Panc1 (cell line): ENCODE measurements around the gene LARP1. TPM values are rescaled to one million over a fixed set of nuclear protein-coding genes. Genes with fewer than 3 reads are reported as not detected.

Experiments used
- ATAC-seq: fragments of 200-7000 bp; cut with Tn5 transposase; 2 replicates; pipeline ENCODE4 v1.9.1; 2020; ENCODE audit warnings: mild to moderate bottlenecking, moderate library complexity
- BruUV-seq: library from RNA; stranded (reverse); fragments of 400-500 nt; replicated peaks from 2 replicates; lab custom pipeline; 2021; lab: Mats Ljungman, UMichigan
- CTCF ChIA-PET: fragments of 300-600 bp; sonication (Branson Sonifier 250); formaldehyde crosslinking; loops from one replicate; lab custom pipeline; 2022; ENCODE audit warnings: antibody characterized with exemption; lab: Charles Lee
- POLR2A ChIA-PET: fragments of 300-600 bp; sonication (Branson Sonifier 250); formaldehyde crosslinking; loops from one replicate; lab custom pipeline; 2022; ENCODE audit warnings: antibody characterized with exemption; lab: Charles Lee
- DNase-seq: peaks from one replicate; pipeline ENCODE4 v3.0.0-alpha.2; 2010; ENCODE audit warnings: low read depth, low spot score
- H3K27ac ChIP-seq: 2 replicates; pipeline ENCODE4 v1.5.1; 2011; ENCODE audit warnings: mild to moderate bottlenecking, low read length, inconsistent platforms
- H3K27me3 ChIP-seq: fragments of 200-500 bp; sonication (Bioruptor generic); 2 replicates; pipeline ENCODE4 v1.6.0; 2014; ENCODE audit warnings: low read length, inconsistent platforms; ENCODE audit not compliant: control insufficient read depth, insufficient read depth
- H3K36me3 ChIP-seq: fragments of 200-500 bp; sonication (Bioruptor generic); 2 replicates; pipeline ENCODE4 v1.5.1; 2014; ENCODE audit warnings: inconsistent platforms, mild to moderate bottlenecking, low read length, moderate library complexity; ENCODE audit not compliant: control insufficient read depth, insufficient read depth
- H3K4me1 ChIP-seq: 2 replicates; pipeline ENCODE4 v1.5.1; 2011; ENCODE audit warnings: inconsistent platforms, mild to moderate bottlenecking, low read length, moderate library complexity; ENCODE audit not compliant: control insufficient read depth, insufficient read depth
- H3K4me3 ChIP-seq, 2 experiments: 2 replicates each; pipeline ENCODE4 v1.5.1; 2011 to 2012; ENCODE audit warnings: low read depth in 2 of 2, low read length in 2 of 2, mild to moderate bottlenecking in 2 of 2, inconsistent platforms in 1 of 2, moderate library complexity in 1 of 2
- H3K9me3 ChIP-seq: fragments of 200-500 bp; sonication (Bioruptor generic); 2 replicates; pipeline ENCODE4 v1.5.1; 2014; ENCODE audit warnings: low read depth, mild to moderate bottlenecking, inconsistent platforms, low read length, moderate library complexity; ENCODE audit not compliant: control insufficient read depth, insufficient read depth
- POLR2AphosphoS5 ChIP-seq: IDR thresholded peaks from 2 replicates; pipeline ENCODE4 v1.6.1; 2012; ENCODE audit warnings: mild to moderate bottlenecking, low read depth, low read length, moderate library complexity
- SIN3A ChIP-seq: IDR thresholded peaks from 2 replicates; pipeline ENCODE4 v1.6.1; 2012; ENCODE audit warnings: low read depth, mild to moderate bottlenecking, low read length, moderate library complexity, borderline replicate concordance; ENCODE audit not compliant: insufficient read depth
- TCF7L2 ChIP-seq: IDR thresholded peaks from 2 replicates; pipeline ENCODE4 v1.6.1; 2011; ENCODE audit warnings: mild to moderate bottlenecking, low read depth, low read length, inconsistent platforms
- in situ Hi-C: cut with HindIII; loops from 2 replicates; pipeline ENCODE4 v1.10.0; 2016; ENCODE audit warnings: low sequenced_read_pairs, low pct_unique_long_range_greater_than_20kb
- intact Hi-C: fragments of 100-400 bp; cut with micrococcal nuclease; formaldehyde crosslinking; loops from one replicate; pipeline ENCODE4 v1.10.0; 2022; ENCODE audit not compliant: unreplicated experiment
- total RNA-seq: library from RNA; stranded (reverse); gene quantifications from one replicate; pipeline ENCODE4 v1.2.1, GENCODE V29; 2021; ENCODE audit not compliant: unreplicated experiment
- TF ChIP-seq, protein P1 (sequence below): fragments of 450-650 bp; IDR thresholded peaks from 2 replicates; pipeline ENCODE4 v1.5.1; 2017; ENCODE audit warnings: mild to moderate bottlenecking
- TF ChIP-seq, protein P2 (sequence below), 2 experiments: IDR thresholded peaks; 2 replicates each; pipeline ENCODE4 v1.6.1; 2011 to 2012; ENCODE audit warnings: low read depth in 2 of 2, control low read depth in 1 of 2, low read length in 1 of 2, mild to moderate bottlenecking in 1 of 2, moderate library complexity in 1 of 2; ENCODE audit not compliant: insufficient read depth in 1 of 2

LARP1 gene
- total RNA-seq, 1 experiment from 2014 or later: 325 TPM

GRCh38 chr5:154842689-154843530, 87.7 kb downstream of the LARP1 start:
- BruUV-seq: no TSS peak
- no peaks in the 10 kb centered on the region for H3K27me3 ChIP-seq
- no peaks in the 10 kb centered on the region for H3K36me3 ChIP-seq
- no peak for DNase-seq
- intact Hi-C loops (no loop called here), in situ Hi-C loops (no loop called here)
- no peak for ATAC-seq
- ChIA-PET POLR2A (no interaction called here), CTCF (no interaction called here)
- H3K27ac ChIP-seq: no peak overlapping the region
- H3K9me3 ChIP-seq: no peaks in the 10 kb centered on the region
- H3K4me3 ChIP-seq: no peak overlapping the region
- no peaks in the 10 kb centered on the region for H3K4me1 ChIP-seq
- TF ChIP-seq POLR2AphosphoS5 (no peak), SIN3A (no peak), TCF7L2 (no peak)
- TF ChIP-seq, protein P1, sequence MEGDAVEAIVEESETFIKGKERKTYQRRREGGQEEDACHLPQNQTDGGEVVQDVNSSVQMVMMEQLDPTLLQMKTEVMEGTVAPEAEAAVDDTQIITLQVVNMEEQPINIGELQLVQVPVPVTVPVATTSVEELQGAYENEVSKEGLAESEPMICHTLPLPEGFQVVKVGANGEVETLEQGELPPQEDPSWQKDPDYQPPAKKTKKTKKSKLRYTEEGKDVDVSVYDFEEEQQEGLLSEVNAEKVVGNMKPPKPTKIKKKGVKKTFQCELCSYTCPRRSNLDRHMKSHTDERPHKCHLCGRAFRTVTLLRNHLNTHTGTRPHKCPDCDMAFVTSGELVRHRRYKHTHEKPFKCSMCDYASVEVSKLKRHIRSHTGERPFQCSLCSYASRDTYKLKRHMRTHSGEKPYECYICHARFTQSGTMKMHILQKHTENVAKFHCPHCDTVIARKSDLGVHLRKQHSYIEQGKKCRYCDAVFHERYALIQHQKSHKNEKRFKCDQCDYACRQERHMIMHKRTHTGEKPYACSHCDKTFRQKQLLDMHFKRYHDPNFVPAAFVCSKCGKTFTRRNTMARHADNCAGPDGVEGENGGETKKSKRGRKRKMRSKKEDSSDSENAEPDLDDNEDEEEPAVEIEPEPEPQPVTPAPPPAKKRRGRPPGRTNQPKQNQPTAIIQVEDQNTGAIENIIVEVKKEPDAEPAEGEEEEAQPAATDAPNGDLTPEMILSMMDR: no peak
- TF ChIP-seq, protein P2, sequence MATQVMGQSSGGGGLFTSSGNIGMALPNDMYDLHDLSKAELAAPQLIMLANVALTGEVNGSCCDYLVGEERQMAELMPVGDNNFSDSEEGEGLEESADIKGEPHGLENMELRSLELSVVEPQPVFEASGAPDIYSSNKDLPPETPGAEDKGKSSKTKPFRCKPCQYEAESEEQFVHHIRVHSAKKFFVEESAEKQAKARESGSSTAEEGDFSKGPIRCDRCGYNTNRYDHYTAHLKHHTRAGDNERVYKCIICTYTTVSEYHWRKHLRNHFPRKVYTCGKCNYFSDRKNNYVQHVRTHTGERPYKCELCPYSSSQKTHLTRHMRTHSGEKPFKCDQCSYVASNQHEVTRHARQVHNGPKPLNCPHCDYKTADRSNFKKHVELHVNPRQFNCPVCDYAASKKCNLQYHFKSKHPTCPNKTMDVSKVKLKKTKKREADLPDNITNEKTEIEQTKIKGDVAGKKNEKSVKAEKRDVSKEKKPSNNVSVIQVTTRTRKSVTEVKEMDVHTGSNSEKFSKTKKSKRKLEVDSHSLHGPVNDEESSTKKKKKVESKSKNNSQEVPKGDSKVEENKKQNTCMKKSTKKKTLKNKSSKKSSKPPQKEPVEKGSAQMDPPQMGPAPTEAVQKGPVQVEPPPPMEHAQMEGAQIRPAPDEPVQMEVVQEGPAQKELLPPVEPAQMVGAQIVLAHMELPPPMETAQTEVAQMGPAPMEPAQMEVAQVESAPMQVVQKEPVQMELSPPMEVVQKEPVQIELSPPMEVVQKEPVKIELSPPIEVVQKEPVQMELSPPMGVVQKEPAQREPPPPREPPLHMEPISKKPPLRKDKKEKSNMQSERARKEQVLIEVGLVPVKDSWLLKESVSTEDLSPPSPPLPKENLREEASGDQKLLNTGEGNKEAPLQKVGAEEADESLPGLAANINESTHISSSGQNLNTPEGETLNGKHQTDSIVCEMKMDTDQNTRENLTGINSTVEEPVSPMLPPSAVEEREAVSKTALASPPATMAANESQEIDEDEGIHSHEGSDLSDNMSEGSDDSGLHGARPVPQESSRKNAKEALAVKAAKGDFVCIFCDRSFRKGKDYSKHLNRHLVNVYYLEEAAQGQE (IDR thresholded peaks at IDR 0.05; ENCODE audit: insufficient read depth in 1 of 2, low read depth in 2 of 2, low read length in 1 of 2): no peak

DNA sequence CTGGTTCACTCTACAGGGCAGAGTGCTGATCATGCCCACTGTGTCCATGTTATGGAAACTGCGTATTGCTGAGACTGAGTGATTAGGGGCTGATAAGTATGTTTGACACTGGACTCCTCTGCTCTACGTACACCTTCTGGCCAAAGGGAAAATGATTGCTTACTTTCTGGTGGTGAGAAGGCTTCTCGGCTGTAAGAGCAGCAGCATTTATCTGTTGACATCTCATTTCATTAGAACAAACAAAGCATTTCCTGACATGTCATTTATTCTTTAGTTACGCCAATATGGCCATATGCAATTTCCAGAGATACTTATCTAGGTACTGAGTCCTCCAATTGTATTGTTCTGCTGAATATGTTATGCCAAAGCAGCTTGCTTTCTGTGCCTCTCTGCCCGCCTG, 89.6 kb downstream of the LARP1 start:
- Histone ChIP-seq H3K27me3 (no peaks in the 10 kb centered on the region), H3K4me3 (no peak overlapping the region), H3K36me3 (no peaks in the 10 kb centered on the region), H3K4me1 (no peaks in the 10 kb centered on the region), H3K27ac (no peak overlapping the region), H3K9me3 (no peaks in the 10 kb centered on the region)
- ChIA-PET POLR2A (no interaction called here), CTCF (interaction anchor here (0.7 kb wide), 1 partner anchor 15 kb away, joined by 3 read pairs; no protein-coding TSS in a partner anchor)
- DNase-seq (no peak), ATAC-seq (peak; percentile 64; the same call in 1 of the 2 replicates)
- intact Hi-C loops: no loop called here
- in situ Hi-C loops: no loop called here
- no TSS peak for BruUV-seq
- TF ChIP-seq TCF7L2 (no peak), SIN3A (no peak), POLR2AphosphoS5 (no peak)
- TF ChIP-seq, protein P2 (IDR thresholded peaks at IDR 0.05; ENCODE audit: insufficient read depth in 1 of 2, low read depth in 2 of 2, low read length in 1 of 2): no peak
- TF ChIP-seq, protein P1: no peak
